Panc1 (cell line): ENCODE results near the gene EDAR. TPM values are rescaled to one million over a fixed set of nuclear protein-coding genes. Genes with fewer than 3 reads are reported as not detected.

Experiments used
- ATAC-seq: fragments of 200-7000 bp; cut with Tn5 transposase; 2 replicates; pipeline ENCODE4 v1.9.1; 2020; ENCODE audit warnings: mild to moderate bottlenecking, moderate library complexity
- BruUV-seq: library from RNA; stranded (reverse); fragments of 400-500 nt; replicated peaks from 2 replicates; lab custom pipeline; 2021; lab: Mats Ljungman, UMichigan
- CTCF ChIA-PET: fragments of 300-600 bp; sonication (Branson Sonifier 250); formaldehyde crosslinking; loops from one replicate; lab custom pipeline; 2022; ENCODE audit warnings: antibody characterized with exemption; lab: Charles Lee
- POLR2A ChIA-PET: fragments of 300-600 bp; sonication (Branson Sonifier 250); formaldehyde crosslinking; loops from one replicate; lab custom pipeline; 2022; ENCODE audit warnings: antibody characterized with exemption; lab: Charles Lee
- DNase-seq: peaks from one replicate; pipeline ENCODE4 v3.0.0-alpha.2; 2010; ENCODE audit warnings: low read depth, low spot score
- H3K27ac ChIP-seq: 2 replicates; pipeline ENCODE4 v1.5.1; 2011; ENCODE audit warnings: mild to moderate bottlenecking, low read length, inconsistent platforms
- H3K27me3 ChIP-seq: fragments of 200-500 bp; sonication (Bioruptor generic); 2 replicates; pipeline ENCODE4 v1.6.0; 2014; ENCODE audit warnings: low read length, inconsistent platforms; ENCODE audit not compliant: control insufficient read depth, insufficient read depth
- H3K36me3 ChIP-seq: fragments of 200-500 bp; sonication (Bioruptor generic); 2 replicates; pipeline ENCODE4 v1.5.1; 2014; ENCODE audit warnings: inconsistent platforms, mild to moderate bottlenecking, low read length, moderate library complexity; ENCODE audit not compliant: control insufficient read depth, insufficient read depth
- H3K4me1 ChIP-seq: 2 replicates; pipeline ENCODE4 v1.5.1; 2011; ENCODE audit warnings: inconsistent platforms, mild to moderate bottlenecking, low read length, moderate library complexity; ENCODE audit not compliant: control insufficient read depth, insufficient read depth
- H3K4me3 ChIP-seq, 2 experiments: 2 replicates each; pipeline ENCODE4 v1.5.1; 2011 to 2012; ENCODE audit warnings: low read depth in 2 of 2, low read length in 2 of 2, mild to moderate bottlenecking in 2 of 2, inconsistent platforms in 1 of 2, moderate library complexity in 1 of 2
- H3K9me3 ChIP-seq: fragments of 200-500 bp; sonication (Bioruptor generic); 2 replicates; pipeline ENCODE4 v1.5.1; 2014; ENCODE audit warnings: low read depth, mild to moderate bottlenecking, inconsistent platforms, low read length, moderate library complexity; ENCODE audit not compliant: control insufficient read depth, insufficient read depth
- CTCF ChIP-seq: fragments of 450-650 bp; IDR thresholded peaks from 2 replicates; pipeline ENCODE4 v1.5.1; 2017; ENCODE audit warnings: mild to moderate bottlenecking
- POLR2AphosphoS5 ChIP-seq: IDR thresholded peaks from 2 replicates; pipeline ENCODE4 v1.6.1; 2012; ENCODE audit warnings: mild to moderate bottlenecking, low read depth, low read length, moderate library complexity
- REST ChIP-seq, 2 experiments: IDR thresholded peaks; 2 replicates each; pipeline ENCODE4 v1.6.1; 2011 to 2012; ENCODE audit warnings: low read depth in 2 of 2, control low read depth in 1 of 2, low read length in 1 of 2, mild to moderate bottlenecking in 1 of 2, moderate library complexity in 1 of 2; ENCODE audit not compliant: insufficient read depth in 1 of 2
- SIN3A ChIP-seq: IDR thresholded peaks from 2 replicates; pipeline ENCODE4 v1.6.1; 2012; ENCODE audit warnings: low read depth, mild to moderate bottlenecking, low read length, moderate library complexity, borderline replicate concordance; ENCODE audit not compliant: insufficient read depth
- TCF7L2 ChIP-seq: IDR thresholded peaks from 2 replicates; pipeline ENCODE4 v1.6.1; 2011; ENCODE audit warnings: mild to moderate bottlenecking, low read depth, low read length, inconsistent platforms
- in situ Hi-C: cut with HindIII; loops from 2 replicates; pipeline ENCODE4 v1.10.0; 2016; ENCODE audit warnings: low sequenced_read_pairs, low pct_unique_long_range_greater_than_20kb
- intact Hi-C: fragments of 100-400 bp; cut with micrococcal nuclease; formaldehyde crosslinking; loops from one replicate; pipeline ENCODE4 v1.10.0; 2022; ENCODE audit not compliant: unreplicated experiment
- total RNA-seq: library from RNA; stranded (reverse); gene quantifications from one replicate; pipeline ENCODE4 v1.2.1, GENCODE V29; 2021; ENCODE audit not compliant: unreplicated experiment

EDAR gene
- total RNA-seq, 1 experiment from 2014 or later: not detected

GRCh38 chr2:108889907-108890306, 99.1 kb downstream of the EDAR start:
- in situ Hi-C loops (no loop called here), intact Hi-C loops (no loop called here)
- BruUV-seq: no TSS peak
- Histone ChIP-seq H3K4me3 (no peak overlapping the region), H3K27me3 (no peaks in the 10 kb centered on the region), H3K9me3 (0 out of 2 replicates have a peak, but pooled peaks cover 5% of the 10 kb centered on the region), H3K36me3 (no peaks in the 10 kb centered on the region), H3K27ac (no peak overlapping the region), H3K4me1 (no peaks in the 10 kb centered on the region)
- CTCF ChIA-PET: no interaction called here
- DNase-seq: no peak
- no peak for ATAC-seq
- TF ChIP-seq POLR2AphosphoS5 (no peak), REST (IDR thresholded peaks at IDR 0.05; ENCODE audit: insufficient read depth in 1 of 2, low read depth in 2 of 2, low read length in 1 of 2) (no peak), SIN3A (no peak), CTCF (no peak), TCF7L2 (no peak)
- POLR2A ChIA-PET: no interaction called here

GRCh38 chr2:108884619-108885018, 104.4 kb downstream of the EDAR start:
- Histone ChIP-seq H3K9me3 (0 out of 2 replicates have a peak, but pooled peaks cover under 1% of the 10 kb centered on the region), H3K36me3 (no peaks in the 10 kb centered on the region), H3K27me3 (no peaks in the 10 kb centered on the region), H3K4me1 (no peaks in the 10 kb centered on the region), H3K27ac (no peak overlapping the region), H3K4me3 (no peak overlapping the region)
- POLR2A ChIA-PET: no interaction called here
- TF ChIP-seq REST (IDR thresholded peaks at IDR 0.05; ENCODE audit: insufficient read depth in 1 of 2, low read depth in 2 of 2, low read length in 1 of 2) (no peak), TCF7L2 (no peak), CTCF (no peak), POLR2AphosphoS5 (no peak), SIN3A (no peak)
- CTCF ChIA-PET: no interaction called here
- in situ Hi-C loops: no loop called here
- intact Hi-C loops: no loop called here
- DNase-seq (no peak), ATAC-seq (no peak)
- BruUV-seq: no TSS peak
